Suprapubic skin (tissue), 4 donors: ENCODE data around the gene ZMYM1.

Experiments used
- EP300 ChIP-seq: sonication (generic); formaldehyde crosslinking; IDR thresholded peaks from one replicate; pipeline ENCODE4 v1.6.1; 2017; ENCODE audit warnings: antibody characterized with exemption
- POLR2A ChIP-seq, 2 donors: fragments of 450-650 bp; IDR thresholded peaks; one replicate each; pipeline ENCODE4 v1.6.1; 2017; ENCODE audit warnings: antibody characterized with exemption in 2 of 2, mild to moderate bottlenecking in 2 of 2, moderate library complexity in 2 of 2
- POLR2AphosphoS5 ChIP-seq, 3 donors: sonication (generic); formaldehyde crosslinking; IDR thresholded peaks; one replicate each; pipeline ENCODE4 v1.6.1; 2017; ENCODE audit warnings: antibody characterized with exemption in 3 of 3
- TF ChIP-seq, protein P1 (sequence below), 2 donors: fragments of 200-600 bp in 1 of 2; fragments of 450-650 bp in 1 of 2; sonication (generic) in 1 of 2; IDR thresholded peaks; one replicate each; pipeline ENCODE4 v1.5.1; 2016 to 2019; ENCODE audit warnings: antibody characterized with exemption in 2 of 2, mild to moderate bottlenecking in 1 of 2, moderate library complexity in 1 of 2

DNA sequence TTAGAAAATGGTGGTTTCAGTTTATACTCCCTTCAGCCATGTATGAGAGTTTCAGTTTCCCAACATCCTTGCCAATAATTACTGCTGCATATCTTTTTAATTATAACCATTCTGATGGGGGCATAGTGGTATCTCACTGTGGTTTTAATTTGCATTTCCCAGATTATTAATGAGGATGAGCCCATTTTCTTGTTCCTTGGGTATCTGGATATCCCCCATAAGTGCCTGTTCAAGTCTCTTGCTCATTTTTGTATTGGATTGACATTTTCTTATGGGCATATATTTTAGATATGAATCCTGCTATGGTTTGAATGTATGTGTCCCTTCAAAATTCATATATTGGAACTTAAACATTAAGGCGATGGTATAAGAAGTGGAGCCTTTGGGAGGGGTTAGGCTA, 45.8 kb upstream of the ZMYM1 start:
- TF ChIP-seq, protein P1, sequence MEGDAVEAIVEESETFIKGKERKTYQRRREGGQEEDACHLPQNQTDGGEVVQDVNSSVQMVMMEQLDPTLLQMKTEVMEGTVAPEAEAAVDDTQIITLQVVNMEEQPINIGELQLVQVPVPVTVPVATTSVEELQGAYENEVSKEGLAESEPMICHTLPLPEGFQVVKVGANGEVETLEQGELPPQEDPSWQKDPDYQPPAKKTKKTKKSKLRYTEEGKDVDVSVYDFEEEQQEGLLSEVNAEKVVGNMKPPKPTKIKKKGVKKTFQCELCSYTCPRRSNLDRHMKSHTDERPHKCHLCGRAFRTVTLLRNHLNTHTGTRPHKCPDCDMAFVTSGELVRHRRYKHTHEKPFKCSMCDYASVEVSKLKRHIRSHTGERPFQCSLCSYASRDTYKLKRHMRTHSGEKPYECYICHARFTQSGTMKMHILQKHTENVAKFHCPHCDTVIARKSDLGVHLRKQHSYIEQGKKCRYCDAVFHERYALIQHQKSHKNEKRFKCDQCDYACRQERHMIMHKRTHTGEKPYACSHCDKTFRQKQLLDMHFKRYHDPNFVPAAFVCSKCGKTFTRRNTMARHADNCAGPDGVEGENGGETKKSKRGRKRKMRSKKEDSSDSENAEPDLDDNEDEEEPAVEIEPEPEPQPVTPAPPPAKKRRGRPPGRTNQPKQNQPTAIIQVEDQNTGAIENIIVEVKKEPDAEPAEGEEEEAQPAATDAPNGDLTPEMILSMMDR (IDR thresholded peaks at IDR 0.05): no peak
- TF ChIP-seq POLR2A (IDR thresholded peaks at IDR 0.05): no peak
- TF ChIP-seq POLR2AphosphoS5 (IDR thresholded peaks at IDR 0.05): no peak
- no peak for TF ChIP-seq EP300
